HUES48 (cell line): ENCODE measurements around the gene CDK15.
A peak's percentile ranks its signal among the peaks of the same experiment; 100 is the strongest.

Experiments
- H3K27ac ChIP-seq: one replicate; pipeline ENCODE4 v1.7.0; 2013; ENCODE audit warnings: low read depth, low read length, inconsistent platforms
- H3K27me3 ChIP-seq: 2 replicates; pipeline ENCODE4 v1.6.1; 2013; ENCODE audit warnings: mild to moderate bottlenecking, low read length; ENCODE audit not compliant: control insufficient read depth, insufficient read depth
- H3K36me3 ChIP-seq: 2 replicates; pipeline ENCODE4 v1.6.1; 2013; ENCODE audit warnings: low read length; ENCODE audit not compliant: control insufficient read depth, insufficient read depth
- H3K4me1 ChIP-seq: 2 replicates; pipeline ENCODE4 v1.6.1; 2013; ENCODE audit warnings: mild to moderate bottlenecking, low read length; ENCODE audit not compliant: control insufficient read depth, insufficient read depth
- H3K4me3 ChIP-seq: 2 replicates; pipeline ENCODE4 v1.5.1; 2013; ENCODE audit warnings: mild to moderate bottlenecking, low read depth, low read length
- H3K9ac ChIP-seq: 2 replicates; pipeline ENCODE4 v1.6.1; 2013; ENCODE audit warnings: mild to moderate bottlenecking, low read depth, low read length, moderate library complexity
- H3K9me3 ChIP-seq: 2 replicates; pipeline ENCODE4 v1.6.1; 2013; ENCODE audit warnings: low read length; ENCODE audit not compliant: control insufficient read depth, insufficient read depth

The CDK15 gene

DNA sequence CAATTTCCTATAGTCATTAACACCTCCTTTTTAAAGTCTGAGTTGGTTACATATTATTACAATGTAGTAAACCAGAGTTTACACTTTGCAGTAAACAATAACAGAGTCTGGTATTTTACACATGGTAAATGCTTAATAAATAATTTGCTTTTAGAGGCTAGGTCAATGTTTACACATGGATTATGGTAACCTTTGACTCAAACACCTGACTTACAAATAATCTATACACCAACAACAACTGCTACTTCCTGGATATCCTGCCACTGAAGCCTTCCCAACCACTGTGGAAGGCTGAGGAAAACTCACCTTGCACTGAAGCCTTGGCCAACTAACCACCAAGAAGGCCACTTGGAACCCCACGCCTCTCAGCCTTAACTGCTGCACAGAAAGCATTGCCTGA is 31.0 kb upstream of the CDK15 start:
- Histone ChIP-seq H3K4me1 (peaks cover 52% of the 10 kb centered on the region), H3K27ac (no peak overlapping the region), H3K27me3 (no peaks in the 10 kb centered on the region), H3K9me3 (no peaks in the 10 kb centered on the region), H3K36me3 (no peaks in the 10 kb centered on the region), H3K9ac (no peak overlapping the region), H3K4me3 (no peak overlapping the region)

DNA sequence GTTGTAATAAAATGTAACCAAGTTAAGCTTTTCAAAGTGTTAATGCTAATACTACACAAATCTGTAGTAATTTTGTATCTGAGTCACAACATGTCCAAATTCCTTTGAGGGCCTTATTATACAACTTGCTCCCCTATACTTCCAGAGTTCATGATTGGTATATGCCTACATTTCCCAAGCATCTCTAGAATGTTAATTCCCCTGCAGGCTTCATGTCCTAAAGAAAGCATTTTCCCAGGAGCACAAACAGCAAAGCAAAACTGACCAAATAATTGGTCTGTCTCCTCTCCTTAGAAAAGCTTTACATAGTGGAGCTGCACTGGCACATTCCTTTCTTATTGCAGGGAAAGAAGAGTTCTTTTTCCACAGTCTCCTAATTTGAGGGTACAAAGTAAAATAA is 29.3 kb upstream of the CDK15 start:
- no peak overlapping the region for H3K4me3 ChIP-seq
- no peak overlapping the region for H3K27ac ChIP-seq
- H3K9me3 ChIP-seq = no peaks in the 10 kb centered on the region
- H3K4me1 ChIP-seq = peaks cover 45% of the 10 kb centered on the region
- H3K27me3 ChIP-seq = no peaks in the 10 kb centered on the region
- no peaks in the 10 kb centered on the region for H3K36me3 ChIP-seq
- no peak overlapping the region for H3K9ac ChIP-seq

- no peaks in the 10 kb centered on the region for H3K27me3 ChIP-seq
- no peaks in the 10 kb centered on the region for H3K9me3 ChIP-seq
- H3K27ac ChIP-seq = peak overlapping the region; percentile 14
- H3K36me3 ChIP-seq = no peaks in the 10 kb centered on the region
- H3K4me1 ChIP-seq = peaks cover 44% of the 10 kb centered on the region
- no peak overlapping the region for H3K9ac ChIP-seq
- H3K4me3 ChIP-seq = no peak overlapping the region
These were observed 28.5 kb upstream of the CDK15 start for GRCh38 chr2:201777869-201778268.

GRCh38 chr2:201779901-201780673 is 26.2 kb upstream of the CDK15 start:
- no peaks in the 10 kb centered on the region for H3K36me3 ChIP-seq
- no peaks in the 10 kb centered on the region for H3K27me3 ChIP-seq
- peak overlapping the region; percentile 83 for H3K4me3 ChIP-seq
- H3K27ac ChIP-seq = peak overlapping the region; percentile 97
- peak overlapping the region; percentile 79 for H3K9ac ChIP-seq
- peaks cover 29% of the 10 kb centered on the region for H3K4me1 ChIP-seq
- H3K9me3 ChIP-seq = no peaks in the 10 kb centered on the region

- Histone ChIP-seq H3K4me3 (peak within 1 kb of the TSS; percentile 83), H3K27ac (peak within 1 kb of the TSS; percentile 97), H3K9ac (peak within 1 kb of the TSS; percentile 79), H3K27me3 (no peaks in the 10 kb centered on the region), H3K4me1 (peaks cover 24% of the 10 kb centered on the region), H3K36me3 (no peaks in the 10 kb centered on the region), H3K9me3 (no peaks in the 10 kb centered on the region)
These were observed 25.5 kb upstream of the CDK15 start, which contains the start of gene ALS2 for GRCh38 chr2:201780674-201781493. Gene ALS2 (minus strand): TSS chr2:201780933. CDS start chr2:201768885, 12,048 bp downstream.

- Histone ChIP-seq H3K36me3 (no peaks in the 10 kb centered on the region), H3K4me1 (peaks cover 24% of the 10 kb centered on the region), H3K4me3 (peak overlapping the region; percentile 83), H3K27me3 (no peaks in the 10 kb centered on the region), H3K9me3 (no peaks in the 10 kb centered on the region), H3K27ac (peak overlapping the region; percentile 97), H3K9ac (peak overlapping the region; percentile 79)
These were observed 24.7 kb upstream of the CDK15 start for GRCh38 chr2:201781557-201782051.

DNA sequence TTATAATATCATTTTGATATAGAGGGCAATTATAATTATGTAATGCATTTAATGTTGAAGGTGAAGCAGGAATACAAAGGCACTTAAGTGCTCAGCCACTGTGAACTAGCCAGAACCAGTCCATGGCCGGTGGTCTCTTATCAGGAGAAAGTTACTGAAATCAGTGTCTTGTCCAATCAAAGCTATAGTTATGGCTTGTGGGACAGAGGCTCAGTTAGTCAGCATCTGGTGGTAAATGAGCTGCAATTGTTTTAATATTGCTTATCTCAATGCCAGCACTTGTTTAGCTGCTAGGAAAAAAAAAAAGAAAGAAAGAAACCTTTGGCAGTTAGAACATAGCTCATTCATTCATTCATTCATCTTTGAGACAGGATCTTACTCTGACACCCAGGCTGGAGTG is 21.8 kb upstream of the CDK15 start:
- peaks cover 3% of the 10 kb centered on the region for H3K4me1 ChIP-seq
- H3K27me3 ChIP-seq = no peaks in the 10 kb centered on the region

DNA sequence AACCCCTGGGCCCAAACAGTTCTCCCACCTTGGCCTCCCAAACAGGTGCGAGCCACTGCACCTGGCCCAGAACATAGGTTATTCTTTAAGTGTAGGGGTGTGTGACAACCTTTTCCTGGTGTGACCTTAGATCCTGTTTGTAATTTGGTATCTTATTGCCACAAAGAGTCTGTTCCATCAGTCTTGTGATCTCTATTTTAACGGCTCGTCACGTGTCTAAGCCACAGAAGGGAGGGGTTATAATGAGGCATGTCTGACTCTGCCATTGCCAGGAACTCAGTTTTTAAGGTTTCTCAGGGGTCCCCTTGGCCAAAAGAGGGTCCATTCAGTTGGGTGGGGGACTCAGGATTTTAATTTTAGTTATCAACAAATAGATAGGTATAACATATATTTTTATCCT is 21.2 kb upstream of the CDK15 start:
- Histone ChIP-seq H3K27me3 (no peaks in the 10 kb centered on the region), H3K4me3 (no peak overlapping the region), H3K27ac (no peak overlapping the region), H3K36me3 (no peaks in the 10 kb centered on the region), H3K9ac (no peak overlapping the region), H3K4me1 (no peaks in the 10 kb centered on the region), H3K9me3 (no peaks in the 10 kb centered on the region)

More for the DNA sequence above, 21.8 kb upstream of the CDK15 start:
- H3K4me3 ChIP-seq = no peak overlapping the region
- no peak overlapping the region for H3K9ac ChIP-seq
- no peak overlapping the region for H3K27ac ChIP-seq
- H3K9me3 ChIP-seq = no peaks in the 10 kb centered on the region
- no peaks in the 10 kb centered on the region for H3K36me3 ChIP-seq

- Histone ChIP-seq H3K27ac (no peak overlapping the region), H3K9ac (no peak overlapping the region), H3K27me3 (no peaks in the 10 kb centered on the region), H3K36me3 (no peaks in the 10 kb centered on the region), H3K4me3 (no peak overlapping the region), H3K9me3 (no peaks in the 10 kb centered on the region), H3K4me1 (no peaks in the 10 kb centered on the region)
These were observed 19.9 kb upstream of the CDK15 start for GRCh38 chr2:201786471-201786870.

- H3K9ac ChIP-seq = no peak overlapping the region
- H3K9me3 ChIP-seq = no peaks in the 10 kb centered on the region
- H3K4me3 ChIP-seq = no peak overlapping the region
- H3K36me3 ChIP-seq = no peaks in the 10 kb centered on the region
- no peak overlapping the region for H3K27ac ChIP-seq
- H3K27me3 ChIP-seq = no peaks in the 10 kb centered on the region
- no peaks in the 10 kb centered on the region for H3K4me1 ChIP-seq
These were observed 18.0 kb upstream of the CDK15 start for GRCh38 chr2:201788371-201788770.

DNA sequence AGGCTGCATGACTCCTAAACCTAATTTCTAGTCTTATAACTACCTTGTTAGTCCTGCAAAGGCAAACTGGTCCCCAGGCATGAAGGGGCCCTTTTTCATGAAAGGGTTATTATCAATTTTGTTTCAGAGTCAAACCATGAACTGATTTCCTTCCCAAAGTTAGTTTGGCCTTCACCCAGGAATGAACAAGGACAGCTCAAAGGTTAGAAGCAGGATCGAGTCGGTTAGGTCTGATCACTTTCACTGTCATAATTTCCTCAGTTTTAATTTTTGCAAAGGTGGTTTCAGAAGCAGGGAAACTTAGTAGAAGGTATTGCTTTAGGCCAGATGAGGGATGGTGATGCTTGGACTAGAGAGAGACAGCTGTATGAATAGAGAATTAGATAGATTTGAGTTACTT is 16.9 kb upstream of the CDK15 start:
- Histone ChIP-seq H3K4me1 (no peaks in the 10 kb centered on the region), H3K9ac (no peak overlapping the region), H3K9me3 (no peaks in the 10 kb centered on the region), H3K4me3 (no peak overlapping the region), H3K27ac (no peak overlapping the region), H3K27me3 (no peaks in the 10 kb centered on the region), H3K36me3 (no peaks in the 10 kb centered on the region)
